ENCODE data around the gene MIGA1. TPM values are rescaled to one million over a fixed set of nuclear protein-coding genes. Genes with fewer than 3 reads are reported as not detected.

The MIGA1 gene
- total and polyA plus RNA-seq, 9 of the 15 experiments (the other 6 are each of a cell fraction or from before 2014, with no cell fraction given) = 1.6 to 5.1 (median 2.9) TPM

DNA sequence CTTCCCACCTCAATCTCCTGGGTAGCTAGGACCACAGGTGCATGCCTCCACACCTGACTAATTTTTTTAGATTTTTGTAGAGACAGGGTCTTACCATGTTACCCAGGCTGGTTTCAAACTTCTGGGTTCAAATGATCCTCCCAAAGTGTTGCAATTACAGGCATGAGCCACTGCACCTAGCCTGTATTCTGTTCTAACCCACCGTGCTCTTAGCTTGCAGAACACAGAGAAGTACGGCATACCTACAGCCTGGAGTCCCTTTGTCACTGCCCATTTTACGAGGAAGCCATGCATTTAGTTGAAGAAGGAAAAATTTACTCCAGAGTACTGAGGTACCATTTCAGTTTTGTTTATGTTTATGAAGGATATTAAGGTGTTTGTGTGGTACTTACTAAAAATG lies 79.3 kb downstream of the MIGA1 start (continued):
- no peak for TF ChIP-seq ZNF766 (CRISPR knock-in tag; conservative IDR thresholded peaks at IDR 0.05)
- no peak for TF ChIP-seq BACH1 (tag; IDR thresholded peaks at IDR 0.05)
- no peak for TF ChIP-seq SMAD3 (CRISPR knock-in tag; conservative IDR thresholded peaks at IDR 0.05)
- TF ChIP-seq, protein P1, sequence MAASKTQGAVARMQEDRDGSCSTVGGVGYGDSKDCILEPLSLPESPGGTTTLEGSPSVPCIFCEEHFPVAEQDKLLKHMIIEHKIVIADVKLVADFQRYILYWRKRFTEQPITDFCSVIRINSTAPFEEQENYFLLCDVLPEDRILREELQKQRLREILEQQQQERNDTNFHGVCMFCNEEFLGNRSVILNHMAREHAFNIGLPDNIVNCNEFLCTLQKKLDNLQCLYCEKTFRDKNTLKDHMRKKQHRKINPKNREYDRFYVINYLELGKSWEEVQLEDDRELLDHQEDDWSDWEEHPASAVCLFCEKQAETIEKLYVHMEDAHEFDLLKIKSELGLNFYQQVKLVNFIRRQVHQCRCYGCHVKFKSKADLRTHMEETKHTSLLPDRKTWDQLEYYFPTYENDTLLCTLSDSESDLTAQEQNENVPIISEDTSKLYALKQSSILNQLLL (CRISPR knock-in tag; IDR thresholded peaks at IDR 0.05; ENCODE audit: borderline replicate concordance) = no peak
- TF ChIP-seq, protein P2, sequence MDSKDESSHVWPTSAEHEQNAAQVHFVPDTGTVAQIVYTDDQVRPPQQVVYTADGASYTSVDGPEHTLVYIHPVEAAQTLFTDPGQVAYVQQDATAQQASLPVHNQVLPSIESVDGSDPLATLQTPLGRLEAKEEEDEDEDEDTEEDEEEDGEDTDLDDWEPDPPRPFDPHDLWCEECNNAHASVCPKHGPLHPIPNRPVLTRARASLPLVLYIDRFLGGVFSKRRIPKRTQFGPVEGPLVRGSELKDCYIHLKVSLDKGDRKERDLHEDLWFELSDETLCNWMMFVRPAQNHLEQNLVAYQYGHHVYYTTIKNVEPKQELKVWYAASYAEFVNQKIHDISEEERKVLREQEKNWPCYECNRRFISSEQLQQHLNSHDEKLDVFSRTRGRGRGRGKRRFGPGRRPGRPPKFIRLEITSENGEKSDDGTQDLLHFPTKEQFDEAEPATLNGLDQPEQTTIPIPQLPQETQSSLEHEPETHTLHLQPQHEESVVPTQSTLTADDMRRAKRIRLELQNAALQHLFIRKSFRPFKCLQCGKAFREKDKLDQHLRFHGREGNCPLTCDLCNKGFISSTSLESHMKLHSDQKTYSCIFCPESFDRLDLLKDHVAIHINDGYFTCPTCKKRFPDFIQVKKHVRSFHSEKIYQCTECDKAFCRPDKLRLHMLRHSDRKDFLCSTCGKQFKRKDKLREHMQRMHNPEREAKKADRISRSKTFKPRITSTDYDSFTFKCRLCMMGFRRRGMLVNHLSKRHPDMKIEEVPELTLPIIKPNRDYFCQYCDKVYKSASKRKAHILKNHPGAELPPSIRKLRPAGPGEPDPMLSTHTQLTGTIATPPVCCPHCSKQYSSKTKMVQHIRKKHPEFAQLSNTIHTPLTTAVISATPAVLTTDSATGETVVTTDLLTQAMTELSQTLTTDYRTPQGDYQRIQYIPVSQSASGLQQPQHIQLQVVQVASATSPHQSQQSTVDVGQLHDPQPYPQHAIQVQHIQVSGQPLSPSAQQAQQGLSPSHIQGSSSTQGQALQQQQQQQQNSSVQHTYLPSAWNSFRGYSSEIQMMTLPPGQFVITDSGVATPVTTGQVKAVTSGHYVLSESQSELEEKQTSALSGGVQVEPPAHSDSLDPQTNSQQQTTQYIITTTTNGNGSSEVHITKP (IDR thresholded peaks at IDR 0.05; ENCODE audit: partially characterized antibody) = no peak
- TF ChIP-seq ZNF3 (CRISPR knock-in tag; IDR thresholded peaks at IDR 0.05) = no peak

DNA sequence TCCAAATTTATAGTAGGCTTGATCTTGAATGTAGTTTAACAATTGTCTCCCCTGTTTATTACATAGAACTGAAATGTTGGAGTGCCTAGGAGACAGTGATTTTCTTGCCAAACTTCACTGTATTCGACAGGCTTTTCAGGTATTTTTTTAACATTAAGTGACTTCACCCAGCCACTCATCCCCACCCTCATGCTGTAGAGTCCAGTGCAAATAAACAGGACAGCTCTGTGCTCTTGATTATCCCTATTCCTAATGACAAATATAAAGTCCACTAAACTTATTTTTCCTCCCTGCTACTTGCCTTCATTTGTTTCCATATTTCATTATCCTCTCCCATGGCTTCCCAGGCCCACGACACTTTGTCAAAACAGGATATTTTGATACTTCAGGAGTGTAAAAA lies 79.8 kb downstream of the MIGA1 start:
- Histone ChIP-seq H3K9ac (ENCODE audit: insufficient read depth in 1 of 2, low read depth in 2 of 2, low read length in 2 of 2) (no peak overlapping the region), H3K4me2 (ENCODE audit: insufficient read depth, low read length) (no peak overlapping the region), H3K36me3 (ENCODE audit: control insufficient read depth, insufficient read depth, low read length) (no peaks in the 10 kb centered on the region), H3K9me3 (replicated peaks; ENCODE audit: control insufficient read depth, insufficient read depth, low read depth, low read length) (no peaks in the 10 kb centered on the region), H2AFZ (ENCODE audit: low read depth, low read length) (no peak overlapping the region), H4K20me1 (replicated peaks; ENCODE audit: control insufficient read depth, insufficient read depth, low read length) (no peaks in the 10 kb centered on the region), H3K4me1 (replicated peaks in 1 of 2; ENCODE audit: control insufficient read depth in 2 of 2, insufficient read depth in 2 of 2, low read length in 2 of 2) (no peaks in the 10 kb centered on the region), H3K27ac (ENCODE audit: extremely low read depth, low read depth, low read length) (no peak overlapping the region), H3K9me1 (ENCODE audit: control insufficient read depth, insufficient read depth, low read length) (no peaks in the 10 kb centered on the region), H3K79me2 (ENCODE audit: control insufficient read depth, insufficient read depth, low read length) (no peaks in the 10 kb centered on the region), H3K27me3 (ENCODE audit: control insufficient read depth in 2 of 2, insufficient read depth in 2 of 2, low read length in 2 of 2) (no peaks in the 10 kb centered on the region), H3K4me3 (no peak overlapping the region)
- ChIA-PET CTCF (ENCODE audit: low intra/inter-chr PET ratio) (no interaction called here), POLR2A (no interaction called here)
- 53% methylated on average over 2 of the region's 2 CpGs for WGBS (ENCODE audit: insufficient coverage, low coverage, missing lambda C conversion rate)
- in situ Hi-C loops (cut with MboI) = no loop called here
- ATAC-seq (no peak), FAIRE-seq (no peak), DNase-seq (ENCODE audit: extremely low read depth in 1 of 4, low spot score in 3 of 4) (no peak)
- no peak for TF ChIP-seq MAFG (tag; conservative IDR thresholded peaks at IDR 0.05)
- no peak for TF ChIP-seq MAFF (IDR thresholded peaks at IDR 0.05; ENCODE audit: low read length)
- TF ChIP-seq, protein P3, sequence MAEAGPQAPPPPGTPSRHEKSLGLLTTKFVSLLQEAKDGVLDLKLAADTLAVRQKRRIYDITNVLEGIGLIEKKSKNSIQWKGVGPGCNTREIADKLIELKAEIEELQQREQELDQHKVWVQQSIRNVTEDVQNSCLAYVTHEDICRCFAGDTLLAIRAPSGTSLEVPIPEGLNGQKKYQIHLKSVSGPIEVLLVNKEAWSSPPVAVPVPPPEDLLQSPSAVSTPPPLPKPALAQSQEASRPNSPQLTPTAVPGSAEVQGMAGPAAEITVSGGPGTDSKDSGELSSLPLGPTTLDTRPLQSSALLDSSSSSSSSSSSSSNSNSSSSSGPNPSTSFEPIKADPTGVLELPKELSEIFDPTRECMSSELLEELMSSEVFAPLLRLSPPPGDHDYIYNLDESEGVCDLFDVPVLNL (CRISPR knock-in tag; IDR thresholded peaks at IDR 0.05; ENCODE audit: low read depth) = no peak
- BruUV-seq (replicated peaks) = no TSS peak
- intact Hi-C loops (cut with micrococcal nuclease) = no loop called here

Data from K562 (cell line).